HepG2 (cell line): Measurements from ENCODE around the gene NEAT1. TPM values are rescaled to one million over a fixed set of nuclear protein-coding genes. Genes with fewer than 3 reads are reported as not detected.

Experiments
- AGO2 ChIP-seq: fragments of 200-400 bp; formaldehyde crosslinking; optimal IDR thresholded peaks from 2 replicates; pipeline ENCODE3; 2017; ENCODE audit warnings: mild to moderate bottlenecking, low read depth, low read length, moderate library complexity
- AHR ChIP-seq: IDR thresholded peaks from 2 replicates; pipeline ENCODE4 v1.6.1; 2018; ENCODE audit warnings: missing genetic modification reagents, missing compliant biosample characterization
- BORCS8-MEF2B ChIP-seq: sonication (generic); formaldehyde crosslinking; IDR thresholded peaks from 2 replicates; pipeline ENCODE4 v1.8.0; 2022; ENCODE audit warnings: mild to moderate bottlenecking, missing genetic modification reagents
- CENPBD1 ChIP-seq: sonication (generic); formaldehyde crosslinking; IDR thresholded peaks from 2 replicates; pipeline ENCODE4 v1.8.0; 2022; ENCODE audit warnings: missing genetic modification reagents, low read depth, mild to moderate bottlenecking, borderline replicate concordance
- DDIT3 ChIP-seq: sonication (generic); formaldehyde crosslinking; IDR thresholded peaks from 2 replicates; pipeline ENCODE4 v1.4.0; 2020; ENCODE audit warnings: mild to moderate bottlenecking, missing genetic modification reagents
- DMAP1 ChIP-seq: IDR thresholded peaks from 2 replicates; pipeline ENCODE4 v1.6.1; 2016
- GABPA ChIP-seq, 2 experiments: IDR thresholded peaks; 2 replicates each; pipeline ENCODE4 v1.6.1; 2011 to 2016; ENCODE audit warnings: low read depth in 2 of 2, low read length in 1 of 2, missing biosample characterization in 1 of 2, missing genetic modification characterization in 1 of 2
- HNF4G ChIP-seq, 2 experiments: sonication (generic) in 1 of 2; formaldehyde crosslinking in 1 of 2; IDR thresholded peaks; 2 replicates each; pipeline versions ENCODE4 v1.4.0 to v1.6.1; 2011 to 2020; ENCODE audit warnings: borderline replicate concordance in 2 of 2, low read depth in 2 of 2, mild to moderate bottlenecking in 2 of 2, low read length in 1 of 2, missing genetic modification reagents in 1 of 2, moderate library complexity in 1 of 2
- HNRNPLL ChIP-seq: fragments of 200-400 bp; formaldehyde crosslinking; IDR thresholded peaks from 2 replicates; pipeline ENCODE4 v1.6.1; 2017; ENCODE audit warnings: mild to moderate bottlenecking, low read depth, low read length; ENCODE audit not compliant: poor library complexity, severe bottlenecking
- HNRNPUL1 ChIP-seq: fragments of 200-400 bp; formaldehyde crosslinking; IDR thresholded peaks from 2 replicates; pipeline ENCODE4 v1.6.1; 2017; ENCODE audit warnings: low read depth, mild to moderate bottlenecking, low read length, moderate library complexity
- MBD4 ChIP-seq: IDR thresholded peaks from 2 replicates; pipeline ENCODE4 v1.6.1; 2012; ENCODE audit warnings: low read length, inconsistent platforms, borderline replicate concordance
- RFX3 ChIP-seq: IDR thresholded peaks from 2 replicates; pipeline ENCODE4 v1.6.1; 2016; ENCODE audit warnings: missing biosample characterization, missing genetic modification reagents
- SAP130 ChIP-seq: IDR thresholded peaks from 2 replicates; pipeline ENCODE4 v1.6.1; 2016; ENCODE audit warnings: low read depth
- SIN3A ChIP-seq: IDR thresholded peaks from 2 replicates; pipeline ENCODE4 v1.6.1; 2011; ENCODE audit warnings: low read depth, mild to moderate bottlenecking, control low read depth, low read length, borderline replicate concordance
- SMC3 ChIP-seq: IDR thresholded peaks from 2 replicates; pipeline ENCODE4 v1.6.1; 2011; ENCODE audit warnings: low read length, improper control_type of control experiment
- UBTF ChIP-seq: sonication (generic); formaldehyde crosslinking; IDR thresholded peaks from 2 replicates; pipeline ENCODE4 v1.4.0; 2020; ENCODE audit warnings: mild to moderate bottlenecking, missing genetic modification reagents
- ZBTB21 ChIP-seq: sonication (generic); formaldehyde crosslinking; IDR thresholded peaks from 2 replicates; pipeline ENCODE4 v1.4.0; 2020; ENCODE audit warnings: missing genetic modification reagents
- ZBTB42 ChIP-seq: sonication (generic); formaldehyde crosslinking; IDR thresholded peaks from 2 replicates; pipeline ENCODE4 v1.5.0; 2020; ENCODE audit warnings: mild to moderate bottlenecking, missing genetic modification reagents
- ZNF335 ChIP-seq: sonication (generic); formaldehyde crosslinking; IDR thresholded peaks from 2 replicates; pipeline ENCODE4 v1.4.0; 2020; ENCODE audit warnings: missing genetic modification reagents
- ZNF672 ChIP-seq: sonication (generic); formaldehyde crosslinking; IDR thresholded peaks from 2 replicates; pipeline ENCODE4 v1.8.1; 2022; ENCODE audit warnings: missing genetic modification reagents
- polyA plus RNA-seq, 8 experiments: library from polyadenylated mRNA; depleted of rRNA in 3 of 8; stranded (reverse) in 7 of 8; unstranded in 1 of 8; fragments of >200 nt; fragmentation: Illumina TruSeq in 4 of 8; extraction: Trizol in 4 of 8; gene quantifications; 2 replicates each; pipeline versions ENCODE4 v1.2.1 to v1.2.3, GENCODE V29; 2011 to 2016; ENCODE audit warnings: low read depth in 4 of 8, missing spikeins in 1 of 8, mixed read lengths in 1 of 8; ENCODE audit not compliant: insufficient read depth in 1 of 8
- total RNA-seq, 5 experiments: library from RNA; depleted of rRNA; stranded (reverse); fragments of >200 nt; fragmentation: Illumina TruSeq; extraction: Trizol; gene quantifications; 2 replicates each; pipeline ENCODE4 v1.2.3, GENCODE V29; 2016; ENCODE audit warnings: low read depth in 1 of 5
- TF ChIP-seq, protein P1 (sequence below), 2 experiments: sonication (generic) in 1 of 2; formaldehyde crosslinking in 1 of 2; IDR thresholded peaks; 2 replicates each; pipeline versions ENCODE4 v1.6.1 to v1.9.0; 2014 to 2022; ENCODE audit warnings: antibody characterized with exemption in 1 of 2, borderline replicate concordance in 1 of 2, inconsistent platforms in 1 of 2, low read depth in 1 of 2, missing genetic modification reagents in 1 of 2

NEAT1 gene
- total and polyA plus RNA-seq, 2 of the 13 experiments (the other 11 are each of a cell fraction or from before 2014, with no cell fraction given) = 20.5 to 41.2 TPM

- TF ChIP-seq, protein P1, sequence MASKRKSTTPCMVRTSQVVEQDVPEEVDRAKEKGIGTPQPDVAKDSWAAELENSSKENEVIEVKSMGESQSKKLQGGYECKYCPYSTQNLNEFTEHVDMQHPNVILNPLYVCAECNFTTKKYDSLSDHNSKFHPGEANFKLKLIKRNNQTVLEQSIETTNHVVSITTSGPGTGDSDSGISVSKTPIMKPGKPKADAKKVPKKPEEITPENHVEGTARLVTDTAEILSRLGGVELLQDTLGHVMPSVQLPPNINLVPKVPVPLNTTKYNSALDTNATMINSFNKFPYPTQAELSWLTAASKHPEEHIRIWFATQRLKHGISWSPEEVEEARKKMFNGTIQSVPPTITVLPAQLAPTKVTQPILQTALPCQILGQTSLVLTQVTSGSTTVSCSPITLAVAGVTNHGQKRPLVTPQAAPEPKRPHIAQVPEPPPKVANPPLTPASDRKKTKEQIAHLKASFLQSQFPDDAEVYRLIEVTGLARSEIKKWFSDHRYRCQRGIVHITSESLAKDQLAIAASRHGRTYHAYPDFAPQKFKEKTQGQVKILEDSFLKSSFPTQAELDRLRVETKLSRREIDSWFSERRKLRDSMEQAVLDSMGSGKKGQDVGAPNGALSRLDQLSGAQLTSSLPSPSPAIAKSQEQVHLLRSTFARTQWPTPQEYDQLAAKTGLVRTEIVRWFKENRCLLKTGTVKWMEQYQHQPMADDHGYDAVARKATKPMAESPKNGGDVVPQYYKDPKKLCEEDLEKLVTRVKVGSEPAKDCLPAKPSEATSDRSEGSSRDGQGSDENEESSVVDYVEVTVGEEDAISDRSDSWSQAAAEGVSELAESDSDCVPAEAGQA (IDR thresholded peaks at IDR 0.05; ENCODE audit: low read depth) = no peak
- TF ChIP-seq, protein P1 (CRISPR knock-in tag; IDR thresholded peaks at IDR 0.05; ENCODE audit: borderline replicate concordance) = no peak
- TF ChIP-seq SIN3A (no peak), HNRNPUL1 (no peak), ZNF672 (CRISPR knock-in tag) (no peak), CENPBD1 (CRISPR knock-in tag) (no peak), BORCS8-MEF2B (CRISPR knock-in tag) (no peak), UBTF (CRISPR knock-in tag) (no peak), ZBTB21 (CRISPR knock-in tag) (no peak), RFX3 (CRISPR knock-in tag) (no peak), AGO2 (peak; percentile 17), HNF4G (IDR thresholded peaks at IDR 0.05; ENCODE audit: borderline replicate concordance, low read depth, low read length) (0 out of 2 replicates have a peak, but pooled peaks have one; percentile 4), HNF4G (CRISPR knock-in tag; IDR thresholded peaks at IDR 0.05; ENCODE audit: borderline replicate concordance, low read depth) (no peak), DMAP1 (CRISPR knock-in tag) (no peak), AHR (no peak), SAP130 (CRISPR knock-in tag) (no peak), HNRNPLL (no peak), MBD4 (no peak), ZBTB42 (CRISPR knock-in tag) (no peak), SMC3 (no peak), ZNF335 (CRISPR knock-in tag) (no peak), GABPA (IDR thresholded peaks at IDR 0.05; ENCODE audit: low read depth, low read length) (no peak), GABPA (CRISPR knock-in tag; IDR thresholded peaks at IDR 0.05; ENCODE audit: low read depth) (no peak), DDIT3 (no peak)
These were observed 42.0 kb upstream of the NEAT1 start (continued) for GRCh38 chr11:65380460-65381119.
